CD4-positive, alpha-beta T cell treated with Interferon alpha-2 for 1 hour (primary cell): Measurements from ENCODE around the gene MGME1.
"Not testable (repeated sequence)": the region's sequence is repeated elsewhere in the genome, so short reads cannot be mapped to it uniquely, and the experiment has no call there.

Source experiments
- DNase-seq, 2 donors: peaks; one replicate each; pipeline ENCODE4 v3.0.0-alpha.2; 2020 to 2022

The MGME1 gene

DNA sequence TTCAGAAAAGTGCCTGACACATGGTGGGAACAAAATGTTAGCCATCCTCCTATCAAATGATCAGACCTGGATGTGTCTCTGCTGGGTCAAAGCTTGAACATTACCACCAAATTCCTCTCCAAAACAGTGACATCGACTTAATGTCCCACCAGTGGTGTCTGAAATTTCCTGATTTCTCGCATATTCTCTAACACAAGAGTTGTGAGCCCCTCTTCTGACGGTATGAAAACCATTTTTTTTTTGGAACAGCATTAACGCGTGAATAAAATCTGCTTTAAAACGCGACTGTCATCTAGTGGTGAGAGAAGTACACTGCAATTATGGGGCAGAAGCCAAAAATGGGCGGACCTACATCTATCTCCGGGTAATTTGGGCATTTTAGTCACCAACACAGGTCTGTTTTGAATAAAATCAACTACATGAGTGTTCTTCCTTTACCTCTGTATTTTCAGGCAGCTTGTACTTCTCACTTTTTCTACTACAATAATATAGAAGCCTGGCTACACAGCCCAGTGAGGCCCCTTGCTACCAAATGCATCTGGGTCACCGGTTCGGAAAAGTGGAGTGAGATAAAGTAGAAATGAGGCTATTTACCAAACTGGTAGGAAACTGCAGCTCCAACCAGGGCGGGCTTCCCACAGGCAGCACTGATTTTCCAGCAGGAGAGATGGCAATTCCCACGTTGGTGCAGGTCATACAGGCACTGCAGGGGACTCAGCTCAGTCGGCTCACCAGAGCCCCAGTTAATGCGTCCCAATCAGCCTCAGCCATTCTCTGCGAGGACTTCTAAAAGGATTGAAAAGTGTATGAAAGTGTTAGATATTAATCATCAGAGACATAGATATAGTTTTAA, 27.4 kb downstream of the MGME1 start:
- peak; percentile 50 to 76 for DNase-seq

DNA sequence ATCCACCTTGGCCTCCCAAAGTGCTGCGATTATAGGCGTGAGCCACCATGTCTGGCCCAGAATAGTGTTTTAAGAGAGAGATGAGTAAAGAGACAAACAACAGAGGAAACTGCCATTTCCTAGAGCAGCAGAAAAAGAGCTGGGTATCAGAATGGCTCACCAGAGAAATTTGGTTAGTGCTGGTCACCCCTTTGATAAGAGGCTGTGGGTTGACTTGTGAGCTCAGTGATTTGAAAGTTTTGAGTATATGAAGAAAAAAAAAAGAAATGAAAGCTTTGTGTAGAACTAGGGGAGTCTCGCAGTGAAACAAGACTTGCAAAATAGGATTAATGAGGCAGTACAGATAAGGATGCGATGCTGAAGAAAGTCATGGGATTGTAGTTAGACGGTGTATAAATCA, 29.6 kb downstream of the MGME1 start:
- DNase-seq = no peak

DNA sequence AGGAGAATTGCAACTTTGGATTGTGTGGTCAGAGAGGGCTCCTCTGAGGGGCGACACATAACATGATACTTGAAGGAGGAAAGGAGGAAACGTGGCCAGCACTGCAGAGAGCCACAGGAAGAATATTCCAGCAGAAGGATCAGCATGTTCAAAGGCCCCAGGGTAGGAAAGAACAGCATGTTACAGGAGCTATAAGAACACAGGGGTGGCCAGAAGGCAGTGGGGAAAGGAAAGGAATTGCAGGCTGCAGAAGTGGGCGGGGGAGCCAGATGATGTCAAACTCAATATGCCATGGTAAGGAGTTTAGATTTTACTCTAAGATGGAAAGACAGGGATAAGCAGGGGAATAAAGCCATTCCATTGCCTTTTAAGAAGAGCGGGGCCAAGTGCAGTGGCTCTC, 30.7 kb downstream of the MGME1 start:
- no peak for DNase-seq

DNA sequence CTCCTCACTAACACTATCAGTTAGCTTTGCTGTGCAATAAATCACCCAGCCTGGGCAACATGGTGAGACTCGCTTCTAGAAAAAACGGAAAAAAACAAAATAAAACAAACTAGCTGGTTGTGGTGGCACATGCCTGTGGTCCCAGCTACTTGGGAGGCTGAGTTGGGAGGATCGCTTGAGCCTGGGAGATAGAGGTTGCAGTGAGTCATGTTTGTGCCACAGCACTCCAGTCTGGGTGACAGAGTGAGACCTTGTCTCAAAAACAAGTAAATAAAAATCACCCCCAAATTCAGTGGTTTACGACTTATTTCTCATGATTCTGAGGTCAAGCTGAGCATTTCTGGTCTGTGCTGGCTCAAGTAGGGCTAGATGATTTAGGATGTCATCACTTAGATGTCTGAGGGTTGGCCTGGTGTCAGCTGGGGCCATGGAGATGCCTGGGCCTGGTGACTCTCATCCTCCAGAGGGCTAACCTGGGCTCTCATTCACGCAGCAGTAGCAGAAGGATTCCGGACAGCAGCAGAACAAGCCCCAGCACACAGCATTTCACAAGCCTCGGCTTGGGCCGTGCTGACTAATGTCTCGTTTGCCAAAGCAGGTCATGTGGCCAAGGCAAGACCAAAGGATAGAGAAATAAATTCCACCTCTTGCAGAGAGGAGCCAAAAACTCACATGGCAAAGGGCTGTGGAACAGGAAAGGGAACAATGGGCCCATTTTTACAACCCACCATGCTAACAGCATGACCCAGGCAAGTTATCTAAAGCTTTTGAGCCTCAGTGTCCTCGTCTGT, 32.5 kb downstream of the MGME1 start:
- DNase-seq = no peak

DNA sequence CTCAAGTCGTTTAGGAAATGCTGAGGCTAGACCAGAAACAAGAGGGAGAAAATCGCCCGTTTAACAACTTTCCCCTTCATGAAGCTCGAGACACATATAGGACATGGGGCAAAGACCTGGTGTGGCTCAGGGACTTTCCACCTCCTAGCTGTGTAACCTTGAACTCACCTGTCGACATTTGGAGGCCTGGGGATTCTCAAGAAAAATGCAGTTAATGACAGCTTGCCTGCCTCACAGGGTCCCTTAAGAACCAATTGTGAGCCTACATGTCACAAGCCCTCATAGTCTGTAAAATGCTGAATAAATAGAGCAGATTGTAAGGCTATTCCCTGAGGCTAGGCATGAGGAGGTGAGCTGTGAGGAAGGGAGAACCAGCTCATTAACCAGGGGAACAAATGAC, 35.1 kb downstream of the MGME1 start:
- no peak for DNase-seq

DNA sequence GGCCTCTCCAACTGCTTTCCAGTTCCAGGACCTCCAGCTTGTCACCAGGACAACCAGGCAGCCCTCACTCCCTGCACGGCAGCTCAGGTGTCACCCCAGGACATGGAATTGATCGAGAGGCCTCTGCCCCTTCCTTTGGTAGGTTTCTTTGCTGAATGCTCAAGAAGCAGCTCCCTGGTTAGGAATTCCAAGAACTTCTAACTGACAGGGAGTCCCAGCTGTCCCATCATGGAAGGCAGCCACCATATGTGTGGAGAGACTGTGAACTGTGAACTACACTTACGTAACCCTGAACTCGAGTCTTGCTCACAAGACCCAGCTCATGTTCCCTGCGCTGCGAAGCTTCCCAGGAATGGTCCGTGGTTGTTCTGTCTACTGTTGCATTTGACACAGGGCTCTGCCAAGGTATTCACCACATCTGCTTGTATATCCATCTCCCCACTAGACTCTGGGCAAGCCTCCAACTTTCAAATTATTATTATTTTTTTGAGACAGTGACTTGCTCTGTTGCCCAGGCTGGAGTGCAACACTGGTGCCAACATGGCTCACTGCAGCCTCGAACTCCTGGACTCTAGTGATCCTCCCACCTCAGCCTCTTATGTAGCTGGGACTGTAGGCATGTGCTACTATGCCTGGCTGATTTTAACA, 35.7 kb downstream of the MGME1 start:
- DNase-seq = no peak

DNA sequence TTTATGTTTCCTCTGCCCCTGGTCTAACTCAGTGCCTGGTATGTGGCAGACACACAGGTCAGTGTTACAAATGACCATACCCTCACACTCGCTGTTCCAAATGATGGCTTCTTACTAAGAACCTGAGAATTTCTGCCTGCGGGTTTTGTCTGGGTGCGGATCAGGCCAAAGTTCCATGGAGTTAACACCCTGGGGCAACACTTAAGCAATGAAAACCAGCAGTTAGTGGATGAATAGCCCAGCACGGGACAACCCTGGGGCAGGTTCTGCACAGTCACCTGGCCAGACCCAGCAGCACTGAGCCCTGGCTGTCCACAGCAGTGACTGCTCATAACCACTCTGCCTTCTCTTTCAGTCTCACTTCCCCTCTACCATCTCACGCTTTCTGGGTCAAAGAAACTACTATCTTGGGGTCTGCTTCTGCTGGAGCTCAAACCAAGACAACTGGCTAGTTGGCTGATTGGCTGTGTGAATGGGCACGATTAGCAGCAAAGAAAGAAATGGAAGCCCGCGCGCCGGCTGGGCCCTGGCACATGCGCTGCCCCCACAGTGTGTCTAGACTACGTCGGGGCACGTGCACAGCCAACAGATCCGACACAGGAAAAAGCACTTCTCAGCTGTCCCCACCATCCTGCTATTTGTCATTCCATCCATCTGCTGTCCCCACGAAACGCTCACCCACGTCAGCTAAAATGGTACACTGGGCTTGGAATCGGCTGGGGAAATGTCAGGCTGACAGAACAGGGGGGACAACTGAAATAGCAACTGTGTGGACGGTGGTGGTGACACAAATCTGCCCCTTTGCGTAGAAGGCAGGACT, 36.6 kb downstream of the MGME1 start:
- DNase-seq = peak in 1 of 2 donors; percentile 5

DNA sequence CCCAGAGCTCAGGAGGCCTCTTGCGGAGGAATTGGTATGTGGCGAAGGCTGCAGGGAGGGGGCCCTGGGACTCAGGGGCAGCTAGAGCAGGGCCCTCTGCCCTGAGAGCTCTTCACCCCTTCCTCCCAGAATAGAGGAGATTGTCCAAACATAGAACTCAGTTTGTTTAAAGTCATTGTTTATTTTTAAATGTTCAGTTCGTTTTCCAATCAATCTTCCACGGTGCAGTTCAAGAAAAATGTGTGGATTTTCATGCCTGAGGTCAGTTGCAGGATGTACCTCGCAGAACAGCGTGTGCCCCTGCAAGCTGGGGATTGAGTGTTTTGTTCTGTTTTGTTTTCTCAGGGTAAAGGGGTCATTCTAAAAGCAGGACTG, 37.2 kb downstream of the MGME1 start:
- no peak for DNase-seq

DNA sequence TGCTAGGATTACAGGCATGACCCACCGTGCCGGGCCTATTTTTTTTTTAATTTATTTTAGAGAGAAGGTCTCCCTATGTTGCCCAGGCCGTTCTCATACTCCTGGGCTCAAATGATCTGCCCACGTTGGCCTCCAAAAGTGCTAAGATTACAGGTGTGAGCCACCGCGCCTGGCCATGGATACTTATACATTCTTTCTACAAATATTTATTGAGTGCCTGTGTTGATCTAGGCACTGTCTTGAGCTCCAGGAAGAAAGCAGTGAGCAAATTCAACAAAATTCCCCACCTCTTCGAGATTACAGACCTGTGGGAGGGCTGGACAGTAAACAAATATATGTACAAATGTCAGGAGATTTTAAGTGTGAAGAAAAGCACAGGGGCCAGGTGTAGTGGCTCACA, 37.9 kb downstream of the MGME1 start:
- DNase-seq = no peak

DNA sequence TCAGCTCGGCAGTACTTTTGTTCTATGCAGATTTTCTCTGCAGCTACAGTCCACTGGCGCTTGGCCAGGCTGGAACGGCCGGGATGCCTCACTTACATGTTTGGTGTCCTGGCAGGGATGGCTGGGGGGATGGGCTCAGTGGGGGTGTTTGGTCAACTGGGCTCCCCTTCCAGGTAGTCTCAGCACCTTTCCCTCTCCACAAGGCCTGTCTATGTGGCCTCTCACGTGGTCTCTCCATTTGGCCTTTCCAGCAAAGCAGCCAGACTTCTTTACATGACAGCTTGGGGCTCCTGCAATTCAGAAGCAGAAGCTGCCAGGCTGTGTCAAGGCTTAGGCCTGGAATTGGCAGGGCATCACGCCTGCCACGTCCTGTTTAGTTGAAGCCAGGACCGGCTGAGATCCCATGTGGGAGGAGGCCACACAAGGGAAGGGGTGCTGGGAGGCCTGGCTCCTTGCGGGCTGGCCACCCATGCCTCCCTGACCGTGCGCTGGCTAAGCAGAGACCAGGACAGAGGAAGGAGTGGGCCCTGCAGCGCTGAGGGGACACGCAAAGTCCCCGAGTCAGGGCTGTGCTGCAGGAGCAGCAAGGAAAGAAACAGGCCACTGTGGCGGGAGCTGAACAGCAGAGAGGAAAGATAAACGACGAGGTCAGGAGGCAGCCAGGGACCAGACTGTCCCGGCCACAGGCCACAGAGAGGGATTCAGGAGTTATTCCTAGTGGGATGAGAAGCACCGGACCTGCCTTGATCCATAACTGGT, 38.9 kb downstream of the MGME1 start:
- no peak for DNase-seq

DNA sequence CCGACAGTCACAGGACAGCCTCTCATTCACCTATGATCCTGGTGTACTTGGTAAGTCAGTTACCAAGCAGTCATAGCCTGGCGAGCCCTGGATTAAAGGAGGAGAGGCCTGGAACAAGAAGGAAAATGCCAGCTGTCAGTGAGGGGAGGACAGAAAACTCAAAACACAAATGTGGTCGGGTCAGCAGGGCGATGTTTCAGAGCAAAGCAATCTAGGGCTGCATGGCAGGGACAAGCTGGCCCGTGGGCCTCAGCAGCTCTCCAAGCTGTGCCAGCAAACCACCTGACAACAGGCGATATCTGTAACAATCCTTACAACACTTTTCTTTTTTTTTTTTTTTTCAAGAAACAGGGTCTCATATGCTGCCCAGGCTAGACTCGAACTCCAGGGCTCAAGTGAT, 40.3 kb downstream of the MGME1 start:
- no peak for DNase-seq

DNA sequence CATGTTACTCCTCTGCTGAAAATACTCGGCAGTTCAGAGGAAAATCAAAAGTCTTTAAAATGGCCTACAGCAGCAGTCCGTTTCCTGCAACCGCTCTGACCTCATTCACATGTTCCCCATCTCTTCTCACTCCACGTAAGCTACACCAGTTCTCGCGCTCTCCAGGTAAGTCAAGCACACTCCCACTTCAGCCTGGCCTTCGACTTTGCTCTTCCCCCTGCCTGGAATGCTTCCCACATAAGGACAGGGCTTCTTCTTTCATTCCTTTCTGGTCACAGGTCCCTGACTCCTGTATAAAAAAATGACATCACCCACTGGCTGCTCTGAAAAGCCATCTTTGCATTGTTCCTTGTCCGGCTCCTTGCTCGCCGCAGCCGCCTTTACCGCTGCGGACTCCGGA, 42.7 kb downstream of the MGME1 start:
- no peak for DNase-seq

DNA sequence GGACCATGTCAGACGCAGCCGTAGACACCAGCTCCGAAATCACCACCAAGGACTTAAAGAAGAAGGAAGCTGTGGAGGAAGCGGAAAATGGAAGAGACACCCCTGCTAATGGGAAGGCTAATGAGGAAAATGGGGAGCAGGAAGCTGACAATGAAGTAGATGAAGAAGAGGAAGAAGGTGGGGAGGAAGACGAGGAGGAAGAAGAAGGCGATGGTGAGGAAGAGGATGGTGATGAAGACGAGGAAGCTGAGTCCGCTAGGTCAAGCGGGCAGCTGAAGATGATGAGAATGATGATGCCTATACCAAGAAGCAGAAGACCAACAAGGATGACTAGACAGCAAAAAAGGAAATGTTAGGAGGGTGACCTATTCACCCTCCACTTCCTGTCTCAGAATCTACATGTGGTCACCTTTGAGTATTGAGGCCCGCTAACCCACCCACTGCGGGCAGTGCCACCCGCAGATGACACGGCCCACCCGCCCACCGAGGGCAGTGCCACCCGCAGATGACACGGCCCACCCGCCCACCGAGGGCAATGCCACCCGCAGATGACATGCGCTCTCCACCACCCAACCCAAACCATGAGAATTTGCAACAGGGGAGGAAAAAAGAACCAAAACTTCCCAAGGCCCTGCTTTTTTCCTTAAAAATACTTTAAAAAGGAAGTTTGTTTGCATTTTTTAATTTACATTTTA, 43.3 kb downstream of the MGME1 start:
- no peak for DNase-seq

DNA sequence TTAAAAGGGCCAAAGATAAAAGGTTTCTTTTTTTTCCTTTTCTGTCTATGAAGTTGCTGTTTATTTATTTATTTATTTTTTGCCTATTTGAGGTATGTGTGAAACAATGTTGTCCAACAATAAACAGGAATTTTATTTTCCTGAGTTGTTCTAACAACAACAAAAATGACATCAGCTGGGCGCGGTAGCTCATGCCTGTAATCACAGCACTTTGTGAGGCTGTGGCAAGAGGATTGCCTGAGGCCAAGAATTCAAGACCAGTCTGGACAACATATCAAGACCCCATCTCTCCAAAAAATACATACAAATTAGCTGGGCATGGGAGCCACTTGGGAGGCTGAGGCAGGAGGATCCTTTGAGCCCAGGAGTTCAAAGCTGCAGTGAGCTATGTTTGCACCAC, 44.1 kb downstream of the MGME1 start:
- DNase-seq = no peak

DNA sequence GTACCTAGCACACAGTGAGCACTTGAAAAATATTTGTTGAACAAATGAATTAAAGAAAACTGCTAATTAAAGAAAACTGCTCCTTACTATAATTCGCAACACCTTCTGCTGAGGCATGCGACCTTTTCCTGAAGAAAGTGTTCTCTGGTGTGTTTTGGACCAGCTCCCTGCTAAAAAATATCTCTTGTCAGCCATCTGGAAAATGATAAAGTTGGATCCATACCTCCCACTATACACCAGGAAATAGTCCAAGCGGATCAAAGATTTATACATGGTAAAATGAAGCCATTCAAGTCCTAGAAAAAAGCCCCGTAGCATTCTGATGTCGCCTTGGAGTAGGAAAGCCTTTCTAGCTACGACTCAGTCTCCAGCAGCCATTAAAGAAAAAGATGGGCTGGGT, 45.6 kb downstream of the MGME1 start:
- no peak for DNase-seq

DNA sequence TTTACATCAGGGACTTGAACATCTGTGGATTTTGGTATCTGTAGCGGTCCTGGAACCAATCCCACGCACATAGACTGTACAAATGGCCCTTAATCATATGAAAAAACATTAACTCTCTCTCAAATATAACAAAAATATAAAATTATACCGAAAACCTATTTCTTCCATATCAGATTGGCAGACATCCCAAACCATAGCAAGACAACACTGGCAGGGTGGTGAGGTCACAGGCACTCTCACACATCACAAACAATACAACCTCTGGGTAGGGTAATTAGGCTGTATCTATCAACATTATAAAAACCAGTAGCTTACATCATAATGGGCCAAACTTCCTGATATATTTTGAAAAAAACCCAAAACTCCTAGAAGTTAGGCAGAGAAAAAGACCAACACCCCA, 48.0 kb downstream of the MGME1 start:
- no peak for DNase-seq

DNA sequence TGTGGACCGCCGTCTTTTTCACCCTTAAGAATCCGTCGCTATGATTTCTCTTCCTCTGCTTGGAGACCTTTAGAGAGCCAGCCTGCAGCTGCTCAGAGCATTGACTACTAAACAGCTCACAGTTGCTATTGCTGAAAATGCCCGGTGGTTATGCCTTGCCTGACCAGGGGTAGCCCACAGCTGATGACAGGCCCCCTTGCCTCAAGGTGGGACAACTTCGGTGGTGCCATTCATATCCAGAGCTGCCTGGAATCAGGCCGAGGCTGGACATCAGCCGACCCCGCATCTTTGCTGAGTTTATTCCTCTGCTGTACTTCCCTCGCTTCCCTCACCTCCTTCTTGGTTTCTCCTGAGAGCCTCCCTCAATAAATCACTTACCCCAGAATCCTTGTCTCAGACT, 49.3 kb downstream of the MGME1 start:
- DNase-seq = no peak

DNA sequence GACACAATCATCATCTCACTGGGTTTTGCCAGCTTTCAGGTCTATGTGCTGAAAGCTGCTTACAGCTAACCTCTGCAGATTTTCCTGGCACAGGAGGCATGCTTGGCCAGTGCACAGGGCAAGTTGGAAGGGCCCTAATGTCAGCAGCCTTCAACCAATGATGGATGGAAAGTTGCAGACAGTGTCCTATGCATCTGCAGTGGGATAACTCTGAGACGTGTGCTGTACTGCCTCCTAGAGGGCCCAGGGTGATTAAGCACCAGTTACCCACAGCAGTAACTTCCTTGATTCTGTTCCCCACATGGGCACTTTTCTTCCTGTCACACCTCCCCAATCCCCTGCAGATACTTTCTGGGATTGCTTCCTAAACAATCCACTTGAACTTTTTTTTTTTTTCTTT, 50.2 kb downstream of the MGME1 start:
- peak; percentile 9 to 10 for DNase-seq

DNA sequence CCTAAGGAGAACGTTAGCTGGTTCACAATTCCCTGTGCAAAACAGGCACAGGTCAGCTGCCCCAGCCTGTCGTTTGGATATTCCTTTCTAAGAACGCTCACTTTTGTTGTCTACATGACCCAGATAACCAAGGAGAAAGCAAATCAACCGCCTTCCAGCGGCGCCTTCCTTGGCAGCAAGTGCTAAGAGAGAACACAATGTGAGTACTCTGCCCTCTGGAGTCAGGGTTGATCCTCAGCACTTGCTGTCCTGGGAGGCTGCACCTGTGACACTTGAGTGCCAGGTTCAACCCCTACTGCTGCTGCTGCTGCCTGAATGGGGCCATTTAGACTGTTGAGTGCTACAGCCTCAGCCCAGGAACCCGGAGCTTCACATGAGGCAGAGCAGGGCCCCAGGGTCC, 52.1 kb downstream of the MGME1 start:
- no peak for DNase-seq

DNA sequence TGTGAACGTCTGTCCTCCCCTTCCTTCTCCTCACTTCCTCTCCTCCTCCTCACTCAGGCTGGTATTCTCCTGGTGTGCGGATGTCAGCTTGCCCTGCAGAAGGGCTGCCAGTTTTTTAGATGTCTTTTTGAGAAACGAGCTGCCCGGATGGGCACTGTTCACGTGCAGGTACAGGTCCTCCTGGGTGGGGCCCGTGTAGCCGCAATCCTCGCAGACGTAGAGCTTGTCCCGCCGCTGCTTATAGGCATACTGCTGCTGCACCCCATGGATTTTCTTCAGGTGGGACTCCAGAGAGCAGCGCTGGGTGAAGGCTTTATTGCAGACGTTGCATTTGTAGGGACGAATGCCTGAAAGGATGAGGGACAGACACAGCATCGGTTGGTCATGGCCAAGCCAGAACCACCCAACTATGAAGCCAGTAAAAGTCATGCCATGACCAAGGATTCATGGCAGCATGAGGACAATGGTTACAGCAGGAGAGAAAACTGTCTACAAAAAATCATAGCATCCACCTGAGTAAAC, 55.8 kb downstream of the MGME1 start:
- no peak for DNase-seq

DNA sequence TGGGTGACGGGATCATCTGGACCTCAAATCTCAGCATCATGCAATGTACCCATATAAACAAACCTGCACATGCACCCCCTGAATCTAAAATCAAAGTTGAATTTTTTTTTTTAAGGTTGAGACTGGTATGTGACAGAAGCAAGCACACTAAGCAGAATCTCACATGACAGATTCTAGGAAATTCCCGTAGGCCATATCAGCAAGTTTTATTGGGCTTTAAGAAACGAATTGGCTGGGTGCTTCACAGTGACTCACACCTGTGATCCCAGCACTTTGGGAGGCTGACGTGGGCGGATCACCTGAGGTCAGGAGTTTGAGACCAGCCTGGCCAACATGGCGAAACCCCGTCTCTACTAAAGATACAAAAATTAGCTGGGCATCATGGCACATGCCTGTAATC, 58.2 kb downstream of the MGME1 start:
- DNase-seq = not testable (repeated sequence)
